NCI-H146 treated with DMSO at 0.1 percent for 48 hours (cell line): ENCODE results near the gene NR1H3.

ENCODE experiments used
- DNase-seq: peaks from one replicate; lab custom pipeline; 2025; ENCODE audit not compliant: unreplicated experiment; lab: John Stamatoyannopoulos, UW

Gene NR1H3

DNA sequence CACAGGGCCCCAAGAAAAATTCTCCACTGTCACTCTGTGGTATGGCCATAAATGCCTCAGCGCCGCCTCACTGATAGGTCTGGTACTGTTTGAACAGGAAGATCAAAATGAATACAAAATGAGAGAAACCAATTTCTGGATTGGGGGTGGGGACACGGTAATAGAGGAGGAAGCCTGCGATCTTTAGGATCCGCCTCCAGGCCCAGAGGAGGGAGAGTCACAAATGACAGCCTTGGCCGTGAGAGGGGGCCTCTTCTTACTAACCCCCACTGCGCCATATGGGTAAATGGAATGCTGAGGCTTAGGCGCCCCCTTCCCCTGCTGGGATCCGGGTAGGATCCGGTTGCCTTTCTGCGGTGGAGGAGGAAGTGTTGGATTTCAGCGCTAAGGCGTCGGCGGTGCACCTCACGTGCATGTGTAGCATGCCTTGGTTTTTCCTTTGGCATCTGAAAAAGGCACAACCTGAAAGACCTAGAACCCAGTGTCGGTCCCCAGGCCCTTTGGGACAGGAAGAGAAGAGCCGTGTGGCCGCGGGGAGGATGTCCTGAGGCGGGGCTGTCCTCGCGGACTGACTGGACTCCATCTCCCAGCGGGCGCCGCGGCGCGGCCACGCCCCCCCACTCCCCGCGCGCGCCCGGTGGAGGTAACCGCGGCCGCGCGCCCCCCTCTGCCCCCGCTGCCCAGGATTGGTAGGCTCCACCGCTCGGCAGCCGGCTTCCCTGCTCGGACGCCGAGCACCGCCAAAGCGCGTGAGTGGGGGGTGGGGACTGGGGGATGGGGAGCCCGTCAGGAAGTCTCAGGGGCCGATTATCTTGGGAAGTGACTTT lies 11.4 kb downstream of the NR1H3 start:
- peak; percentile 88 for DNase-seq

DNA sequence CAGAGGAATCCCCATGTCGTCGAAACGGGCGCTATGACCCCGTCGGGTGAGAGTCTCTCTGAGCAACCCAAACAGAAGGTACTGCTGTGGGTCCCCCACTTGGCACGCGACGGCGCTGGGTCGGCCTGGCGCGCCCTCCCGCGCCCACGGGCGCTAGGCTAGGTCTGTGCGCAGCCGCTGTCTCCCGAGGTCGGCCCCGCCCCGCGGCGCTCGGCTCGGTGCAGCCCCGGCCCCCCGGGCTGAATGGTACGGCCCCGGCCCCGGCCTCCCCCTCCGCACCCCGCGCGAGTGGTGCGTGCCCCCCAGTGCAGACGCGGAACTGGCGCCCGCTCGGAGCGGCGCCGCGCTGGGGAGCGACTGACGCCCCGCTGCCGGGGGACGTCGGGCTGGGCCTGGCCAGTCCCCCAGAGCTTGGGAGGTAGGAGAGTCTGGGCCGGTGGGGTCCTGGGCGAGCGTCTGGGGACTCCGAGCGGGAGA lies 12.1 kb downstream of the NR1H3 start, which contains the start of gene MADD:
Gene MADD, plus strand, starts transcription at position 305 of the 477 bp plus-strand sequence.
- DNase-seq: peak; percentile 77

DNA sequence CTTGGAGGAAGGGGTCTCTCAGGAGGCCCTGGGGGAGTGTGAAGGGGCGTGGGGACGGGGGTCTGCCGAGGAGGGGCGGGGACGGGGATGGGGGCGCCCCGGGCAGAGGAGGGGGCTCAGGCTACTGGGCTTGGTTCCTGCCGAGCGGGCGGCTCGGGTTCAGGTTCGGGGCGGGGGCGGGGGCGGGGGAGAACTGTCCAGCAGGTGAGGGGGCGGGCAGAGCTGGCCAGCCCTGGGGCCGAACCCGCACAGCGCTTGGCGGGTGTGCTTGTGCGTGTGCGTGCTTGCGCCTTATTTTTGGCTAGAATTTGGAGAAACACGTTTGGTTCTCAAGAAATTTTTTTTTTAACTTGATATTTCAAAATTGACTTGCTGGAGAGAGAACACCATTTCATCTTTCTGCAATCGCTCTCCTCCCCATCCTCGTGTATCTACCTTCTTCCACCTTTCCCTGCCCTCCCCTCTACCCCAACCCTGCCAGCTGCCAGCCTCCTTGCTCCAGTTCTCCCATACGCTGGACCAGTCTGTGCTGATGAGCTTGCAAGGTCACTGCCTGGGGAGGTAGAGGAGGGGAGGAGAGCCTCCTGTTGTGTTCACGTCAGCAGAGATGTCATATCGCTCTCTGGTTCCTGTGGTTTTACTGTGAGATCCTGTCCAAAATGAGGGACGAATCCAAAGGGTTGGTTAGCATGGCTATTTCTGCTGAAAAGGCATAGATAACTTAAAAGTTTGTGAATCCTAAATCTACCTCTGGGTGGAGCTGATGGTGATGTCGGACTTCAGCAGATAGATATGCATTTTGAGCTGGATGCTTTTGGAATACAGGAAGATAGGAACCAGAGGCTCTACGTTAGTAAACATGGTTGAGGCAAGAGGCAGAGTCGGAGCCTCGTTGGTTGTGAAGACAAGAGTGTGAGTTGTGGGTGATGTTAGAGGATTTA lies 12.8 kb downstream of the NR1H3 start:
- DNase-seq: peak; percentile 35

DNA sequence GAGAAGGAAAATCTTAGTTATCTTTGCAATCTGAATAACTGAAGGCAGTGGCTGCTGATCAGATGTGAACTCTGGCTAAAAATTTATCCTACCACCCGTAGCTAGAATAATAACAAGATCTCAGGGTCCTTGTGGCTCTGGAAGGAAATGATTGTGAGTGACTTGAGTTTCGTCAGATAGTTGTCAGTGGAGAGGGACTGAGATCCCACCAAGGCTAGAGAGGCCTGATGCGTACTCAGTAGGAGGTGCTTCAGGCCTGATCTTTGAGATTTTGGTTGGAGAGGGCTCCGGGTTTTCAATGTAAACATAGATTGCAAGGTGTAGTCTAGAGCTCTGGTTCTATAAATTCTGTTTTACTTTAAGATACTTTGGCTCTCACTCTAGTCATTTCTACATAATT lies 13.5 kb downstream of the NR1H3 start:
- no peak for DNase-seq

DNA sequence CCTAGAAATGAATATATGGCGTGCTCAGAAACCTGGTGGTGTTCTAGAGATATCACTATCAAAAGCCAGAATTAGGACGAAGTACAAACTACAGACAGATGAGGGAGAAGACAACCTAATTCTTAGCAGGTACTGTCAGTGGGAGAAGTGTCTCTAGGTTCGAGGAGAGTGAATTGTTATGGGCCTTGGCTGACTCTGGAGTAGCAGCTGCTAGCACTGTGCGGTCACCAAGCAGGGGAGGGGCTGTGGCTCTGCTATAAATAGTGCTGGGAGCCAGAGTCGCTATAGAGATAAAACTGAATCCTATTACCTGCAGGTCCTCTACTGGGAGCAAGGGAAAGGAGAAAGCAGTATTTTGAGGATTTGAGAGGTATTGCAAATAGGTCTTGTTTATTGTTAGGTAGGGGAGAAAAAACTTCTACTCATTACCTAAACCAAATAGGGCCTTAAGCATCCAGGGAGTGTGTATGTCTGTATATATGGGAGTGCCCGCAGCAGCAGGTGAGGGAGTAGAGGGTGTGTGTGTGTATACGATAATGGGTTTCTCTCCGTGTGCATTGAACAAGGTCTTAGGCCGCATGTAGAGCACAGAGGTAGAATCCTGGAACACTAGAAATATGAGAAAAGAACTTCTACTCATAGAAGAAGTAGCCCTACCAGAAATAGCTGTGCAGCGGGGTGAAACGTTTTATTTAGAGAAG lies 14.3 kb downstream of the NR1H3 start:
- DNase-seq: peak; percentile 44

DNA sequence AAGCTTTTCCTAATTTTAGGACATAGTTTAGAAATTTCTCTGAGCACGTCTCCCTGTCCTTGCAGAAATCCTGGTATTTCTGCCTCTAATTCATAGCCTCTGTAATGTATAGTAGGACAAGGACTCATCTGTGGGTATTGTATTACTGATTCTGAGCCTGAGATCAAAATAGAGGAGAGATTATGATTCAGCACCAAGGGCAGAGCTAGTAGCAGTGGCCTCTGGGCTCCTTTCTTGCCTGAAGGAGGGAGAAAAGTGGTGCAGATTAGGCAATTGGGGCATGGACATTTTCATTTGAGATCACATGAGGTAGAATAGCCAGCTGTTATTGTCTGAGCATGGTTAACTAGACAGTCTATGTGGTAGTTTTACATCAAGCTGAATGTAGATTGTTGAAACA lies 14.9 kb downstream of the NR1H3 start:
- DNase-seq: no peak

DNA sequence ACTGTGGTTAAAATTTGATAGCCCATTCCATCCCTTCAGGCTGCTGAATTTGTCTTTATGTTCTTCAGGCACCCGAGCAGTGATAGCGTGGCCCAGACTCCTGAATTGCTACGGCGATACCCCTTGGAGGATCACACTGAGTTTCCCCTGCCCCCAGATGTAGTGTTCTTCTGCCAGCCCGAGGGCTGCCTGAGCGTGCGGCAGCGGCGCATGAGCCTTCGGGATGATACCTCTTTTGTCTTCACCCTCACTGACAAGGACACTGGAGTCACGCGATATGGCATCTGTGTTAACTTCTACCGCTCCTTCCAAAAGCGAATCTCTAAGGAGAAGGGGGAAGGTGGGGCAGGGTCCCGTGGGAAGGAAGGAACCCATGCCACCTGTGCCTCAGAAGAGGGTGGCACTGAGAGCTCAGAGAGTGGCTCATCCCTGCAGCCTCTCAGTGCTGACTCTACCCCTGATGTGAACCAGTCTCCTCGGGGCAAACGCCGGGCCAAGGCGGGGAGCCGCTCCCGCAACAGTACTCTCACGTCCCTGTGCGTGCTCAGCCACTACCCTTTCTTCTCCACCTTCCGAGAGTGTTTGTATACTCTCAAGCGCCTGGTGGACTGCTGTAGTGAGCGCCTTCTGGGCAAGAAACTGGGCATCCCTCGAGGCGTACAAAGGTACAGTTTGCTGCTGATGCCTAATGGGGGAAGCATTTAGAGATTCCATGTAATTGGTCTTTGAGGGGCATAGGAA lies 16.9 kb downstream of the NR1H3 start:
- DNase-seq: no peak

DNA sequence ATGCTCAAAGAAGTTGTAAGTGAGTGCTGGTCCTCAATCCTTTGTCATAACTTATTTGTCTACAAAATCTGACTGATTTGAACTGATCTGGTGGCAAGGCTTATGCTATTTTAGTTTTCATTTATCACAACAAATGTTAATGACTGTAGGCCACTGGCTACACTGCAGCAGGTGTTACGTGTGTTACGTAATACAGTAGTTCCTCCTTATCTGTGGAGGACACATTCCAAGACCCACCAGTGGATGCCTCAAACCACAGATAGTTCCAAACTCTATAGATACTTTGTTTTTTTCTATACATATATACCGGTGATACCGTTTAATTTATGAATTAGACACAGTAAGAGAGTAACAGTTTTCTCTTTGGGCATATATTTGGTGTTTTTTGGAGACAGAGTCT lies 19.1 kb downstream of the NR1H3 start:
- DNase-seq: no peak

DNA sequence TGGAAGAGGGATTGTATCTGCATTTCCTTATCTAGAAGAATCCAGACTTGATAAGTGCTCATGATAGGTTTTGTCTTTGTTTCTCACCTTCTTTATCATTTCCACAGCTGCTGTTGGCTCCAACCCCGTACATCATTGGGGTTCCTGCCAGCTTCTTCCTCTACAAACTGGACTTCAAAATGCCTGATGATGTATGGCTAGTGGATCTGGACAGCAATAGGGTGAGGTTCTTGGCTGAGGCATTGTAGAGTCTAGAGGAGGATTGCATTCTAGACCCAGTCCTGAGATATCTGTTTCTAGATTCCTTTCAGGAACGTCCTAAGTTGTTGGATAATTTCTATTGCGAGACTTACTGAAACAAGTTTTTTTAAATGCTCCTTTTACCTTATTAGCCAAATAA lies 20.3 kb downstream of the NR1H3 start:
- no peak for DNase-seq

DNA sequence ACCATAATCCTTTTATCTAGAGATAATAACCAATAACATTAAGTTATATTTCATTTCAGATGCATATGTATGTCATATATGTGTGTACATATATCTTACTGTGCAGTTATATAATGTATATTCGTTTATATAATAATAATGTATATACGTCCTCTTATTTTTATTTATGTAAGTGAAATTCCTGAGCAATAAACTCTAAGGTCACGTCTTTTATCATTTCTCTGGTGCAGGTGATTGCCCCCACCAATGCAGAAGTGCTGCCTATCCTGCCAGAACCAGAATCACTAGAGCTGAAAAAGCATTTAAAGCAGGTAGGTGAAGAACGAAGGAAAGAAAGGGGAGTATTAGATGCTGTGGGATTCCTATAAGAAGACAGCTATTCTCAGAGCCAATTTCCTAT lies 21.0 kb downstream of the NR1H3 start:
- no peak for DNase-seq

DNA sequence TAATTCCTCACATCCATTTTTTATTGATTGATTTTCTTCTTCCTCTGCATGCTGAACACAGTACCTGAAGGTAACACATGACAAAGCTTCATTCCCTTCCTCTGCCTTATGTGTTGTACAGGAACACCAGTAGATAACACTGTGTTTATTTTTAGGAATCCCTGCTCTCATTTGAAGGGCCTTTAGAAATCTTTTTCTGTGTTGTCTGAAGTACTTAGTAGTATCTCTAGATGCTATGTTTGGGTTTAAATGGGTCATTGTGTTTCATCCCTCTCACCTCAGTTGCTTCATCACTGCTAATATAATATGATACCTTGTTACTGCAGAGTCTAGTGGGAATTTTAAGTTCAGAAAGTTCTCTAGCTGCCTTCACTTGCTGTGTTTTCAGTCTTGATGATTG lies 22.3 kb downstream of the NR1H3 start:
- DNase-seq: no peak

DNA sequence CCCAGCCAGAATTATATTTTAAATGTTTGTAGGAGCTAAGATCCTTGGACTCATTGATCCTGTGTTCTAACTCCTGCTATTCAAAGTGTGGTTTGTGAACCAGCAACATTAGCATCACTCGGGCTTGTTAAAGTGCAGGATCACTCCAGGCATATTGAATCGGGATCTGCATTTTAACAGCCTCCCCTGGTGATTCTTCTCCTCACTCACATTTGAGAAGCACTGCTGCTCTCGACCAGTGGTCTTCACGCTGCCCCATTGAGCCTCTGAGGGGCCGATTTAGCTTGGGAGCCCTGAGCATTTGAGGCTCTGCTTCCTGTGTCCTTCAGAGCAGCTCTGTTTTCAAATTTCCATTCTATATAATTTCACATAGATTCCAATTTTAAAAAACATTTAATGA lies 23.1 kb downstream of the NR1H3 start:
- no peak for DNase-seq

DNA sequence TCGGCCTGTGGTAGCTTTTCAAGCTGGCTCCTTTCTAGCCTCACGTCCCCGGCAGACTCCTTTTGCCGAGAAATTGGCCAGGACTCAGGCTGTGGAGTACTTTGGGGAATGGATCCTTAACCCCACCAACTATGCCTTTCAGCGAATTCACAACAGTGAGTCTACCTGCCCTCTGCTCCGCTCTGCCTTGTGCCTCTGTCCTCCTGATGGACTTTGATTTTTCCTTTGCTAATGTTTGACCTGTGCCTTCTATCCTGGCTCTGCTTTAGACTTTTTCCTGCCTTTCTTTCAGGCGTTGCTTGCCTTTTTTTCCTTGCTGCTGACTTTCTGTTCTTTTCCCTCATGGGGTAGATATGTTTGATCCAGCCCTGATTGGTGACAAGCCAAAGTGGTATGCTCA lies 24.7 kb downstream of the NR1H3 start:
- no peak for DNase-seq

DNA sequence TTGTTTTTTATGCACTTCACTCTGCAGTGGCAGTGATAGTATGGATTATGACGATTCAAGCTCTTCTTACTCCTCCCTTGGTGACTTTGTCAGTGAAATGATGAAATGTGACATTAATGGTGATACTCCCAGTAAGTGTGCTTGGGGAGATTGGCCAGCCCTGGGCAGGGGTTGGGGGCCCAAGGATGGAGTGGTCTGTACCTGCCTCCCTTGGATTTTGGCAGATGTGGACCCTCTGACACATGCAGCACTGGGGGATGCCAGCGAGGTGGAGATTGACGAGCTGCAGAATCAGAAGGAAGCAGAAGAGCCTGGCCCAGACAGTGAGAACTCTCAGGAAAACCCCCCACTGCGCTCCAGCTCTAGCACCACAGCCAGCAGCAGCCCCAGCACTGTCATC lies 26.4 kb downstream of the NR1H3 start:
- no peak for DNase-seq

DNA sequence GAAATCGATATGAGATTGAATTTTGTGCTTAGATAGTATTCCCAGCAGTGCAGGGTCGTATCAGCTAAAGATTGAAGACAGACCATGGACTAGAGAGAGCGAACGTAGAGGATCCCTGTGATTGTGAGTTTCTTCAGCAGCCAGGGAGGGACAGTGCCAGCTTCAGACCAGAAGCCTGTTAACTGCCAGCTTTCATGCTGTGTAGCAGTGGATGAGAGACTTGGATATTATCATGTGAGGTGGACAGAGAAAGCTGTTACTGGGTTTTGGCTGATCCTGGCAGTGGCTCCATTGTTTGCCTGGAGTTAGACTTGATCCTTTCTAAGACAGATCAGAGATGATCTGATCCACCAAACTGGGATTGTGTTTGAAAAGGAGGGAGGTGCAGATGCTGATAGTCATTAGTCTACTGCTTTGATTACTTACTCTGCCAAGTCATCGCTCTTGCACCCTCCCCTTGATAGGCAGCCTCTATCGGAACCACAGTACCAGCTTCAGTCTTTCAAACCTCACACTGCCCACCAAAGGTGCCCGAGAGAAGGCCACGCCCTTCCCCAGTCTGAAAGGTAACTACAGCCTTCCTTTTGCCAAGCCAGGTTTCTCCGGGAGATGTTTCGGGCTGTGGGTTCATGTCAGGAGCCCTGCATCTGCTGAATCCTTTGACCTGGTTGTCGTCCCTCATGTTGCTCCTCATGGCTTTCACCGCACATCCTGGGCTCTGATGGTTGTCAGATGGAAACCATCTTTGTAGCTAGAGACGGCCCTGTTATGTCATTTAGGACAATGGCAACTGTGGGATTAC lies 28.4 kb downstream of the NR1H3 start:
- DNase-seq: no peak

DNA sequence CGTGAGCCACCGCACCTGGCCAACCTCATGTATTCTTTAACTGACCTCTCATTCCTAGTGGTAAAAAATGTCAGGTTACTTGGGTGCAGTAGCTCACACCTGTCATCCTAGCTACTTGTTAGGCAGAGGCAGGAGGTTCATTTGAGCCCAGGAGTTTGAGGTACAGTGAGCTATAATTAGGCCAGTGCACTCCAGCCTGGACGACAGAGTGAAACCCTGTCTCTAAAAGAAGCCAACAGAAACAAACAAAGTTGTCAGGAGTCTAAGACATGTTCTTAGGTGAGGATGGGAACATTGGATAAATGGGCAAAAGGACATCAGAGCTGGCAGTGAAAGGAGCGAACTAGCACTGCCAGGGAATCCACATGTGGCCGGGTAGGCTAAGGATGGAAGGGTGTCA lies 30.3 kb downstream of the NR1H3 start:
- DNase-seq: no peak

DNA sequence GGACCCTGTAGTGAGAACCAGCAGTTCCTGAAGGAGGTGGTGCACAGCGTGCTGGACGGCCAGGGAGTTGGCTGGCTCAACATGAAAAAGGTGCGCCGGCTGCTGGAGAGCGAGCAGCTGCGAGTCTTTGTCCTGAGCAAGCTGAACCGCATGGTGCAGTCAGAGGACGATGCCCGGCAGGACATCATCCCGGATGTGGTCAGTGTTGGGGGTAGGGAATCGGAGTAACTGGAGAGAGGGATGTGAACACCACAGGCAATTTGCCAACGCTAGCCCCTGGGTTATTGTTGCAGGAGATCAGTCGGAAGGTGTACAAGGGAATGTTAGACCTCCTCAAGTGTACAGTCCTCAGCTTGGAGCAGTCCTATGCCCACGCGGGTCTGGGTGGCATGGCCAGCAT lies 32.1 kb downstream of the NR1H3 start:
- DNase-seq: no peak

DNA sequence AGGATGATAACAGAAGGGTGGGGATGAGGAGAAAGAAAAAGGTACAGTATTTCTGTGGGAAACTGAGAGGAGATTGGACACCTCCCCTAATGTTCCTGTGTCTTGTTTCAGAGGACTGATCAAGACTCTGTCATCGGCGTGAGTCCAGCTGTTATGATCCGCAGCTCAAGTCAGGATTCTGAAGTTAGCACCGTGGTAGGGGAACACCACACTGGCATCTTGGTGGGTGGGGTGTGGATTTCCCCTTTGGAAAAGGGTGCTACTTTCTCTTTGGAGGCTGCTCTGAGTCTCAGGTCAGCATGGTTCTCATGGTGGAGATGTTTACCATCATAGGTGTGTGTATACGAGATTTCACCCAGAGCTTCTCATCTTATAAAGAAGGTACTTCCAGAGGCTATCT lies 37.6 kb downstream of the NR1H3 start:
- no peak for DNase-seq

DNA sequence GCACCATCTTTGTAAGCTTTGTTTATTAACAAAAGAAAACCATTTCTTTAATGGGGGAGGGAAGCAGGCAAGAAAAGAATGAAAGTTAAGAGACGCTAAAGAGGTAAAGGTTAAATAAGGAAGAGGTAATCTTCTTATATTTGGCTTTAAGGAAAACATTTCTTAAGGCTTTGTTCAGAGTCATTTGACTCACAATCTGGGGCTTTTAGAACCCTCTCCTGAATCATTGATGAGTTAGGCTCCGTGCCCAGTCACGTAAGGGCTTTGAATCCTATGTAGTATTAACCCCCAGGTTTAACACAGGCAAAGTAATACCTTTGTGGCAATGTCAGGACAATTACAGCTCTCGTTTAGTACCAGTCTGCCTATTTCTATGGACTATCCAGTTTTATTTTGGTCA lies 38.2 kb downstream of the NR1H3 start:
- DNase-seq: no peak

DNA sequence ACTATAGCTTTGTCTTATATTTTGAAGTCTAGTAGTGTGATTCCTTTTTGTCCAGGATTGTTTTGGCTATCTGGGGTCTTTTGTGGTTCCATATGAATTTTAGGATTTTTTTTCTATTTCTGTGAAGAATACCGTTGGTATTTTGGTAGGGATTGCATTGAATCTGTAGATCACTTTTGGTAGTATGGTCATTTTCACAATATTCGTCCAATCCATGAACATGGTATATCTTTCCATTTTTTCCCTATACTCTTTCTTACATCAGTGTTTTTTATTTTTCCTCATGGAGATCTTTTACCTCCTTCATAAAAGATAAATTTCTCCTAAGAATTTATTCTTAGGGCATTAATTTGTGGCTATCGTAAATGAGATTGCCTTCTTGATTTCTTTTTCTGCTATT lies 41.3 kb downstream of the NR1H3 start:
- DNase-seq: no peak
